Bronchial epithelial cell (primary cell): ENCODE measurements around the gene AFMID. TPM values are rescaled to one million over a fixed set of nuclear protein-coding genes. Genes with fewer than 3 reads are reported as not detected.
A peak's percentile ranks its signal among the peaks of the same experiment; 100 is the strongest.

Source experiments
- DNase-seq: peaks from one replicate; pipeline ENCODE4 v3.0.0-alpha.2; 2010; ENCODE audit warnings: low read depth
- FAIRE-seq: peaks from 2 replicates; lab custom pipeline; 2011; peaks lifted over from hg19 to GRCh38; lab: Jason Lieb, UNC
- H3K27me3 ChIP-seq: 2 replicates; pipeline ENCODE4 v1.5.1; 2011; ENCODE audit warnings: low read length; ENCODE audit not compliant: control insufficient read depth, insufficient read depth
- H3K36me3 ChIP-seq: 2 replicates; pipeline ENCODE4 v1.5.1; 2011; ENCODE audit warnings: low read length; ENCODE audit not compliant: control insufficient read depth, insufficient read depth
- H3K4me3 ChIP-seq: 2 replicates; pipeline ENCODE4 v1.5.1; 2011; ENCODE audit warnings: mild to moderate bottlenecking, low read depth, low read length, control low read depth
- CTCF ChIP-seq: IDR thresholded peaks from 2 replicates; pipeline ENCODE4 v1.5.1; 2011; ENCODE audit warnings: mild to moderate bottlenecking, moderate library complexity, low read length, control low read depth, inconsistent platforms; ENCODE audit not compliant: insufficient read depth, severe bottlenecking
- total RNA-seq: library from RNA; depleted of rRNA; stranded (reverse); fragments of >200 nt; gene quantifications from 2 replicates; pipeline ENCODE4 v1.2.1, GENCODE V29; 2014

The AFMID gene
- total RNA-seq, 1 donor from 2014 or later = 32.1 TPM

GRCh38 chr17:78141437-78142118, 45.6 kb upstream of the AFMID start:
- Histone ChIP-seq H3K27me3 (no peaks in the 10 kb centered on the region), H3K4me3 (no peak overlapping the region), H3K36me3 (no peaks in the 10 kb centered on the region)
- DNase-seq (no peak), FAIRE-seq (no peak)
- TF ChIP-seq CTCF = no peak

GRCh38 chr17:78142119-78142861, 44.9 kb upstream of the AFMID start:
- peak; percentile 68 for FAIRE-seq
- peak; percentile 97 for DNase-seq
- Histone ChIP-seq H3K4me3 (no peak overlapping the region), H3K36me3 (no peaks in the 10 kb centered on the region), H3K27me3 (no peaks in the 10 kb centered on the region)
- no peak for TF ChIP-seq CTCF

GRCh38 chr17:78143214-78144146, 43.7 kb upstream of the AFMID start:
- Histone ChIP-seq H3K36me3 (no peaks in the 10 kb centered on the region), H3K4me3 (no peak overlapping the region), H3K27me3 (no peaks in the 10 kb centered on the region)
- FAIRE-seq = no peak
- DNase-seq = no peak
- no peak for TF ChIP-seq CTCF

- no peak for DNase-seq
- Histone ChIP-seq H3K4me3 (no peak overlapping the region), H3K27me3 (no peaks in the 10 kb centered on the region), H3K36me3 (no peaks in the 10 kb centered on the region)
- no peak for FAIRE-seq
- no peak for TF ChIP-seq CTCF
Observed at GRCh38 chr17:78144147-78144719, 42.9 kb upstream of the AFMID start.

- H3K27me3 ChIP-seq = no peaks in the 10 kb centered on the region
- no peak for TF ChIP-seq CTCF
- H3K4me3 ChIP-seq = no peak overlapping the region
- FAIRE-seq (no peak), DNase-seq (no peak)
- no peaks in the 10 kb centered on the region for H3K36me3 ChIP-seq
Observed at GRCh38 chr17:78144736-78145641, 42.2 kb upstream of the AFMID start.
